Left ventricle myocardium inferior (tissue), 1 donor: ENCODE measurements around the gene ANKFY1. TPM values are rescaled to one million over a fixed set of nuclear protein-coding genes. Genes with fewer than 3 reads are reported as not detected.

Experiments used
- DNase-seq: peaks from one replicate; pipeline ENCODE4 v3.0.0-alpha.2; 2020
- H3K27ac ChIP-seq: fragments of 200-600 bp; replicated peaks from 2 replicates; pipeline ENCODE4 v1.8.0; 2021
- H3K27me3 ChIP-seq: fragments of 200-600 bp; 2 replicates; pipeline ENCODE4 v1.8.0; 2021; ENCODE audit warnings: low read depth
- H3K36me3 ChIP-seq: fragments of 200-600 bp; 2 replicates; pipeline ENCODE4 v1.8.0; 2021
- H3K4me1 ChIP-seq: fragments of 200-600 bp; 2 replicates; pipeline ENCODE4 v1.8.0; 2021
- H3K4me3 ChIP-seq: fragments of 200-600 bp; 2 replicates; pipeline ENCODE4 v1.8.0; 2021; ENCODE audit warnings: mild to moderate bottlenecking, moderate library complexity
- H3K9me3 ChIP-seq: fragments of 200-600 bp; replicated peaks from 2 replicates; pipeline ENCODE4 v1.8.0; 2021
- intact Hi-C: fragments of 100-400 bp; cut with micrococcal nuclease; formaldehyde crosslinking; loops from one replicate; pipeline ENCODE4 v1.11.0; 2022
- total RNA-seq: library from RNA; stranded (reverse); fragmentation: NEBNext Ultra II Directional; extraction: Animal tissue kit (Norgen Biotek cat#: 25700); gene quantifications from one replicate; pipeline ENCODE4 v1.2.1, GENCODE V29; 2021
- TF ChIP-seq, protein P1 (sequence below): fragments of 200-600 bp; IDR thresholded peaks from 2 replicates; pipeline ENCODE4 v1.8.0; 2021; ENCODE audit warnings: antibody characterized with exemption, mild to moderate bottlenecking, borderline replicate concordance
- donor health status: DM: no; HTN: yes; CAD: no; lungs with severe emphysema.

Gene ANKFY1
- total RNA-seq, 1 donor from 2014 or later = 22.9 TPM

DNA sequence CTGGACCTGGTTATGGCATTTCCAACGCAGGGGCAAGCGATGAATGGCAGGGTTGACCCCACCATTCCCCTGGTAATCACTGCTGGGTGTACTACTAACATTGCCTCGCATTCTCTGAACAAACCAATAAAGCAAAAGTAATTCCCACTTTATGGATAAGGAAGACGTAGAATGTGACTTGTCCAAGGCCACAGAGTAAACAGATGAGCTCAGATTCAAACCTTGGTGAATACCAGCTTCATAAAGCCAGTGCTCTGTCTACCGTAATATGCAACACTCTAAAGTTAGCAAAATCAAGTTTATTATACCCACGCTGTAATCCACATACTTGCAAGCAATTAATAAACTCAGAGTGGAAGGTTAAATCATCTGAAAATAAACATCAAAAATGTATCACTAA, 59.6 kb downstream of the ANKFY1 start:
- Histone ChIP-seq H3K27ac (peak overlapping the region; percentile 55), H3K4me1 (peaks cover 22% of the 10 kb centered on the region), H3K4me3 (no peak overlapping the region), H3K27me3 (no peaks in the 10 kb centered on the region), H3K9me3 (no peaks in the 10 kb centered on the region), H3K36me3 (peaks cover 55% of the 10 kb centered on the region)
- intact Hi-C loops = no loop called here
- DNase-seq = no peak
- TF ChIP-seq, protein P1, sequence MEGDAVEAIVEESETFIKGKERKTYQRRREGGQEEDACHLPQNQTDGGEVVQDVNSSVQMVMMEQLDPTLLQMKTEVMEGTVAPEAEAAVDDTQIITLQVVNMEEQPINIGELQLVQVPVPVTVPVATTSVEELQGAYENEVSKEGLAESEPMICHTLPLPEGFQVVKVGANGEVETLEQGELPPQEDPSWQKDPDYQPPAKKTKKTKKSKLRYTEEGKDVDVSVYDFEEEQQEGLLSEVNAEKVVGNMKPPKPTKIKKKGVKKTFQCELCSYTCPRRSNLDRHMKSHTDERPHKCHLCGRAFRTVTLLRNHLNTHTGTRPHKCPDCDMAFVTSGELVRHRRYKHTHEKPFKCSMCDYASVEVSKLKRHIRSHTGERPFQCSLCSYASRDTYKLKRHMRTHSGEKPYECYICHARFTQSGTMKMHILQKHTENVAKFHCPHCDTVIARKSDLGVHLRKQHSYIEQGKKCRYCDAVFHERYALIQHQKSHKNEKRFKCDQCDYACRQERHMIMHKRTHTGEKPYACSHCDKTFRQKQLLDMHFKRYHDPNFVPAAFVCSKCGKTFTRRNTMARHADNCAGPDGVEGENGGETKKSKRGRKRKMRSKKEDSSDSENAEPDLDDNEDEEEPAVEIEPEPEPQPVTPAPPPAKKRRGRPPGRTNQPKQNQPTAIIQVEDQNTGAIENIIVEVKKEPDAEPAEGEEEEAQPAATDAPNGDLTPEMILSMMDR = no peak

DNA sequence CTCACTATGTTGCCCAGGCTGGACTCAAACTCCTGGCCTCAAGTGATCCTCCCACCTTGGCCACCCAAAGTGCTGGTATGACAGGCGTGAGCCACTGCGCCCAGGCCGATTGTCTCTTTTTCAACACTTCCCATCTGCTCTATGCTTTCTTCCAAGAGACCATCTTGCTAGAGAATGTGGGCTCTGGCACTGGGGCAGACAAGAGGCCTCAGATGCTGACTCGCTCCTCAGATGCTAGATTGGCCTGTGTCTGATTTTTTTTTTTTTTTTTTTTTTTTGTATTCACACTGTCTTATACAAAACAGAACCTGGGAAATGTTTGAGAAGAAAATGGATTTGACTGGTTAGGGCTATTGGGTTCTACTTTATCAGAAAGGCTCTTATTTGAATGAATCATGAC, 62.6 kb downstream of the ANKFY1 start:
- H3K27ac ChIP-seq = no peak overlapping the region
- intact Hi-C loops = no loop called here
- H3K4me1 ChIP-seq = peaks cover 16% of the 10 kb centered on the region
- DNase-seq = no peak
- H3K27me3 ChIP-seq = no peaks in the 10 kb centered on the region
- TF ChIP-seq, protein P1 = no peak
- no peaks in the 10 kb centered on the region for H3K9me3 ChIP-seq
- H3K36me3 ChIP-seq = peaks cover 50% of the 10 kb centered on the region
- no peak overlapping the region for H3K4me3 ChIP-seq

DNA sequence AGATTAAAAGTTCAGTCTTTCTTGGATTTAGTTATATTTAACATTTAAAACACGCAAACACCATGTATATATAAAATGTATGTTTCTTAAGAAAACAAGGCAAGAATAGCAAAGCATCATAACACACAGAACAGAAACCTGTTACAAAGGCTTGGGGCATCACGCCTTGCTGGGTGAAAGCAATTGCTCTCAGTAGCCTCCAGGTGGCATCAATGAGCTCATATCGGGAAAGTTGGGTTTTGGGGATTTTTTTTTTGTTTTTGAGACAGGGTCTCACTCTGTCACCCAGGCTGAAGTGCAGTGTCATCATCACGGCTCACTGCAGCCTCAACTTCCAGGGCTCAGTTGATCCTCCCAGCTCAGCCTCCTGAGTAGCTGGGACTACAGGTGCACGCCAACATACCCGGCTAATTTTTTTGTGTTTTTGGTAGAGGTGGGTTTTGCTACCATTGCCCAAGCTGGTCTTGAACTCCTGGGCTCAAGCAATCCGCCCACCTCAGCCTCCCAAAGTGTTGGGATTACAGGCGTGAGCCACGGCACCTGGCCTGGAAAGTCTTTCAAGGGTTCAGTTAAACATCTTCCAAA, 63.9 kb downstream of the ANKFY1 start:
- H3K4me1 ChIP-seq = peaks cover 13% of the 10 kb centered on the region
- H3K9me3 ChIP-seq = no peaks in the 10 kb centered on the region
- no peaks in the 10 kb centered on the region for H3K27me3 ChIP-seq
- TF ChIP-seq, protein P1 = peak; percentile 78
- H3K27ac ChIP-seq = no peak overlapping the region
- DNase-seq = no peak
- H3K4me3 ChIP-seq = no peak overlapping the region
- peaks cover 45% of the 10 kb centered on the region for H3K36me3 ChIP-seq
- intact Hi-C loops = no loop called here

DNA sequence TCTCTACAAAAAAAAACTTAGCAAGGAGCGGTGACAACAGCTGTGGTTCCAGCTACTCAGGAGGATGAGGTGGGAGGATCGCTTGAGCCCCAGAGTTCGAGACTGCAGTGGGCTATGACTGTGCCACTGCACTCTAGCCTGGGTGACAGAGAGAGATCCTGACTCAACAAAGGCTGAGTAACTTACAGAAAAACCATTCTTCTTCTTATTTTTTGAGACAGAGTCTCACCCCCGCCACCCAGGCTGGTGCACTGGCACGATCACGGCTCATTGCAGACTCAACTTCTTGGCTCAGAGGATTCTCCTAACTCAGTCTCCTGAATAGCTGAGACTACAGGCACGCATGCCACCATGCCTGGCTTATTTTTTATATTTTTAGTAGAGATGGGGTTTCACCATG, 64.8 kb downstream of the ANKFY1 start:
- no peak overlapping the region for H3K4me3 ChIP-seq
- H3K27ac ChIP-seq = no peak overlapping the region
- intact Hi-C loops = no loop called here

DNA sequence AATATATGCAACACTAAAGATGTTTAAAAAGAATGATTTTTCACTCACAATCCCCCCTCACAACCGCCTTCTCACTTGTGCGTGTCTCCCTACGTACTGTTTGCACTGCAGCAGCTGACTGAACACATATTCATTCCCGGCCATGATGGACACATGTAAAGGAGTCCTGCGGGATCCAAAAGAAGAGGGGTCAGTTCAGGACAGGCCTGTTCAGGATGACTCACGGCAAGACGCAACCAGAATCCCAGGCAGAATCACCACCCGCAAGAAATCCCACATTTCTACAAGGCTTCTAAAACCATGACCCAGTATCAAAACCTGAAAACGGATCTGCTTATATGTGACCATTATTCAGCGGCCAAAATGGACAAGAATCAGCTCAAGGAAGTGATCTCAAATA, 68.5 kb downstream of the ANKFY1 start:
- no peak overlapping the region for H3K27ac ChIP-seq
- TF ChIP-seq, protein P1 = no peak
- DNase-seq = no peak
- H3K4me3 ChIP-seq = no peak overlapping the region
- no peaks in the 10 kb centered on the region for H3K4me1 ChIP-seq
- H3K36me3 ChIP-seq = peaks cover 64% of the 10 kb centered on the region
- no peaks in the 10 kb centered on the region for H3K27me3 ChIP-seq
- intact Hi-C loops = no loop called here
- H3K9me3 ChIP-seq = no peaks in the 10 kb centered on the region

More for the DNA sequence above, 64.8 kb downstream of the ANKFY1 start:
- no peak for DNase-seq
- Histone ChIP-seq H3K36me3 (peaks cover 49% of the 10 kb centered on the region), H3K4me1 (peaks cover 4% of the 10 kb centered on the region), H3K9me3 (no peaks in the 10 kb centered on the region), H3K27me3 (no peaks in the 10 kb centered on the region)
- TF ChIP-seq, protein P1 = no peak
